ENCODE measurements around the gene RBPJL. TPM values are rescaled to one million over a fixed set of nuclear protein-coding genes. Genes with fewer than 3 reads are reported as not detected.

The RBPJL gene
- total RNA-seq, 1 donor from 2014 or later, result not detected

- no peak for TF ChIP-seq CTCF (IDR thresholded peaks at IDR 0.05; ENCODE audit: insufficient read depth, low read length, poor library complexity, severe bottlenecking)
- H3K36me3 ChIP-seq (ENCODE audit: control insufficient read depth, insufficient read depth, low read length), result no peaks in the 10 kb centered on the region
- H3K4me3 ChIP-seq (ENCODE audit: low read depth, low read length), result no peak overlapping the region
- no peak for DNase-seq (ENCODE audit: low read depth)
- H3K27me3 ChIP-seq (ENCODE audit: control insufficient read depth, insufficient read depth, low read length), result no peaks in the 10 kb centered on the region
Measured at GRCh38 chr20:45341579-45341938, 34.9 kb downstream of the RBPJL start.

DNA sequence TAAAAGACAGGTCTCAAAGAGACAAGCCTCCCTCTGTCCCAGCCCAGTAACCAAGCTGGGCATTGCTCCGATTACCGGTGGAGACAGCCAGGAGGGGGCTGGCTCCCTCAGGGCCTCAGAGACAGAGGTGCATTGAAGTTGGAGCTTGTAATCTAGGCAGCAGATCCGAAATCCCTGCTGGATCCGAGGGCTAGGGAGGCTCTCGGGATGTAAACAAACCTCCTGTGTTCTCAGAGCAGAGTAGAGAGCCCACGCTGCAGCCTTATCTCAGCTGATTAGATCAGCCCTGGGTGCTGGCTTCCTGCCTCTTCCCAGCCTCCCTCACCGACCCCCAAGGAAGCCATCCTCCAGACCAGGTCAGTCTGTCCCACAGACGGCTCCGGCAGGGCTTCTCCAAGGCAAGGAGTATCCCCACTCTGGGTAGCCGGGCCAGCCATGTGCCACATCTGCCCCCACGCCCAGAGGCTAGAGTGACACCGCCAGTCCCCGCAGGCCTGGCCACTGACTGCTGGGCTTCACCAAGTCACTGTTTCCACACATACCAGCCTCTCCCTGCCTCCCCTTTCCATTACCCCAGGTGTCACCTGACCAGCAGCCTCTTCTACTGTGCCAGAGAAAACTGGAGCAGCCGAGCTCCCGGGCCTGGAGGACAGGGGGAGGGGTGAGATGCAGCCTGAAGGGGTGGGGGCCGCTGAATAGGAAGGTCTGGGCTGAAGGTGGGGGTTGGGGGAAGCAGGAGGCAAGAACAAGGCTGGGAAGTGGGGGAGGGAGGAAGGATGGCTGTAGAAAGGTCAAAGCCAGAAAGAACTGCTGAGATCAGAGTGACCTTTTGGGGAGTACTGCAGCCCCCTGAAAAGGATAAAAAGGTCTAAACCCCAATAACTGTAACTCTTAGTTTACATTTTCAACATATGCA is 35.6 kb downstream of the RBPJL start:
- Histone ChIP-seq H3K27me3 (ENCODE audit: control insufficient read depth, insufficient read depth, low read length) (no peaks in the 10 kb centered on the region), H3K4me3 (ENCODE audit: low read depth, low read length) (peak overlapping the region; percentile 0), H3K36me3 (ENCODE audit: control insufficient read depth, insufficient read depth, low read length) (no peaks in the 10 kb centered on the region)
- no peak for DNase-seq (ENCODE audit: low read depth)
- no peak for TF ChIP-seq CTCF (IDR thresholded peaks at IDR 0.05; ENCODE audit: insufficient read depth, low read length, poor library complexity, severe bottlenecking)

GRCh38 chr20:45342855-45343531 is 36.4 kb downstream of the RBPJL start:
- H3K27me3 ChIP-seq (ENCODE audit: control insufficient read depth, insufficient read depth, low read length), result no peaks in the 10 kb centered on the region
- no peak for DNase-seq (ENCODE audit: low read depth)
- H3K36me3 ChIP-seq (ENCODE audit: control insufficient read depth, insufficient read depth, low read length), result no peaks in the 10 kb centered on the region
- H3K4me3 ChIP-seq (ENCODE audit: low read depth, low read length), result no peak overlapping the region
- TF ChIP-seq CTCF (IDR thresholded peaks at IDR 0.05; ENCODE audit: insufficient read depth, low read length, poor library complexity, severe bottlenecking), result no peak

- H3K36me3 ChIP-seq (ENCODE audit: control insufficient read depth, insufficient read depth, low read length), result no peaks in the 10 kb centered on the region
- DNase-seq (ENCODE audit: low read depth), result no peak
- TF ChIP-seq CTCF (IDR thresholded peaks at IDR 0.05; ENCODE audit: insufficient read depth, low read length, poor library complexity, severe bottlenecking), result no peak
- H3K4me3 ChIP-seq (ENCODE audit: low read depth, low read length), result no peak overlapping the region
- H3K27me3 ChIP-seq (ENCODE audit: control insufficient read depth, insufficient read depth, low read length), result no peaks in the 10 kb centered on the region
Measured at GRCh38 chr20:45343532-45344167, 37.0 kb downstream of the RBPJL start.

GRCh38 chr20:45344168-45344860 is 37.7 kb downstream of the RBPJL start:
- Histone ChIP-seq H3K27me3 (ENCODE audit: control insufficient read depth, insufficient read depth, low read length) (no peaks in the 10 kb centered on the region), H3K4me3 (ENCODE audit: low read depth, low read length) (no peak overlapping the region), H3K36me3 (ENCODE audit: control insufficient read depth, insufficient read depth, low read length) (no peaks in the 10 kb centered on the region)
- TF ChIP-seq CTCF (IDR thresholded peaks at IDR 0.05; ENCODE audit: insufficient read depth, low read length, poor library complexity, severe bottlenecking), result no peak
- peak; percentile 74 for DNase-seq (ENCODE audit: low read depth)

Data from kidney epithelial cell (primary cell).